ENCODE data around the gene SLC49A4. TPM values are rescaled to one million over a fixed set of nuclear protein-coding genes. Genes with fewer than 3 reads are reported as not detected.

The SLC49A4 gene
- polyA plus RNA-seq, 3 donors = 12.9 to 19.0 (median 18.6) TPM

DNA sequence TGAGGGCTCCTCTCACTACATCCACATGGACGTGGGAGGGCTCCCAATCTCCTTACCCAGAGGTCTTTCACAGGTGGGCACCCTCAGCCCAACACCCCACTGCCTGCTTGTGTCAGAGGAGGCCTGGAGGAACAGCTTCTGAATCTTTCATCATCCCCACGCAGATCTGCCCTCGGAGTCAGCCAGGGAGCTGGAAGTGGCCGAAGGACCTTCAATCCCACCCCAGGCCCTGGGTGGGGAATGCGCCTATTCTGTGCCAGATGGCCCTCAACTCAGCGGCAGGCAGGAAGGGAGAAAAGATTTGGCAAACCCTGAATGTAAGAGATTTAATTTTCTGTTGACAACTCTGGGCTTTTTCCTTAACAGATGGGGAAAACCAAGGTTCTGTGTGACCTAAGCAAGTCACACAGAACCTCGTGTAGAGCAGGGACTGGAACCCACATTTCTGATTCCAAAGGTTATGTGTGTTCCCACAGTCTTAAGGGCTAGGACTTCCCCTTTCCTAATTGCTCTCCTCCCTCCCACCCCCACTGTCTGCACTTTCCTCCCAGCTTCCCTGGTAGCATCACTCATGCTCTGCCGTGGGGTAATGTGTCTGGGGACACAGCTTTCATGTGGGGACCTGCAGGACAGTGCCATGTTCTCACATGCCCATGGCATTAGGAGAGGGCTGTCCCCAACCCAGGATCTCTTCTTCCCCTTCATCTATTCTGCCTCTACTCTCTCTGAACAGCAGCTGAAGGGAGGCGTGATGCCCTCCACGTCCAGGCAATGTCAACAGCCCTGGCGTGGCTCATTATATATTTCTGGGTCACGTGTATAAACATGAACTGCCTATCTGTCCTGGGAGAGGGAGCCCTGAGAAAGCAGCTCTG, 134.6 kb downstream of the SLC49A4 start:
- H4K20me1 ChIP-seq (ENCODE audit: insufficient read depth, low read length) = no peaks in the 10 kb centered on the region
- TF ChIP-seq, protein P1, sequence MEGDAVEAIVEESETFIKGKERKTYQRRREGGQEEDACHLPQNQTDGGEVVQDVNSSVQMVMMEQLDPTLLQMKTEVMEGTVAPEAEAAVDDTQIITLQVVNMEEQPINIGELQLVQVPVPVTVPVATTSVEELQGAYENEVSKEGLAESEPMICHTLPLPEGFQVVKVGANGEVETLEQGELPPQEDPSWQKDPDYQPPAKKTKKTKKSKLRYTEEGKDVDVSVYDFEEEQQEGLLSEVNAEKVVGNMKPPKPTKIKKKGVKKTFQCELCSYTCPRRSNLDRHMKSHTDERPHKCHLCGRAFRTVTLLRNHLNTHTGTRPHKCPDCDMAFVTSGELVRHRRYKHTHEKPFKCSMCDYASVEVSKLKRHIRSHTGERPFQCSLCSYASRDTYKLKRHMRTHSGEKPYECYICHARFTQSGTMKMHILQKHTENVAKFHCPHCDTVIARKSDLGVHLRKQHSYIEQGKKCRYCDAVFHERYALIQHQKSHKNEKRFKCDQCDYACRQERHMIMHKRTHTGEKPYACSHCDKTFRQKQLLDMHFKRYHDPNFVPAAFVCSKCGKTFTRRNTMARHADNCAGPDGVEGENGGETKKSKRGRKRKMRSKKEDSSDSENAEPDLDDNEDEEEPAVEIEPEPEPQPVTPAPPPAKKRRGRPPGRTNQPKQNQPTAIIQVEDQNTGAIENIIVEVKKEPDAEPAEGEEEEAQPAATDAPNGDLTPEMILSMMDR (IDR thresholded peaks at IDR 0.05) = no peak
- no peaks in the 10 kb centered on the region for H3K36me3 Mint-ChIP-seq
- H3K27me3 Mint-ChIP-seq (ENCODE audit: low read depth in 3 of 3) = peaks cover 2 to 9% (median 6%) of the 10 kb centered on the region in 3 donors
- H3K27me3 ChIP-seq (ENCODE audit: control insufficient read depth in 2 of 2, insufficient read depth in 2 of 2, low read length in 2 of 2) = no peaks in the 10 kb centered on the region
- H3K36me3 ChIP-seq (replicated peaks in 1 of 2; ENCODE audit: control insufficient read depth in 1 of 2, insufficient read depth in 2 of 2, low read length in 2 of 2) = no peaks in the 10 kb centered on the region
- H3K27ac ChIP-seq (ENCODE audit: low read depth in 1 of 2, low read length in 2 of 2) = no peak overlapping the region
- intact Hi-C loops (cut with micrococcal nuclease) = no loop called here
- 93% methylated on average over 5 of the region's 12 CpGs for WGBS (ENCODE audit: insufficient coverage)
- no peak overlapping the region for H3K4me3 ChIP-seq (replicated peaks in 1 of 3; ENCODE audit: low read depth in 2 of 3, low read length in 3 of 3)
- H3K9ac ChIP-seq (ENCODE audit: insufficient read depth, low read length, poor library complexity, severe bottlenecking) = no peak overlapping the region
- H3K4me2 ChIP-seq (replicated peaks; ENCODE audit: extremely low read depth, low read length, poor library complexity, severe bottlenecking) = no peak overlapping the region
- peak overlapping the region in 2 of 7 donors; percentile 15 to 60 for H3K27ac Mint-ChIP-seq
- no peak overlapping the region for H3K4me3 Mint-ChIP-seq
- no peaks in the 10 kb centered on the region for H3K4me1 Mint-ChIP-seq
- no peaks in the 10 kb centered on the region for H3K9me3 ChIP-seq (replicated peaks in 1 of 2; ENCODE audit: control insufficient read depth in 1 of 2, insufficient read depth in 1 of 2, low read length in 2 of 2)
- H3K9me3 Mint-ChIP-seq = no peaks in the 10 kb centered on the region
- no peak for DNase-seq
- H3K4me1 ChIP-seq (ENCODE audit: control insufficient read depth in 1 of 2, insufficient read depth in 2 of 2, low read length in 2 of 2) = no peaks in the 10 kb centered on the region
- H2AFZ ChIP-seq (ENCODE audit: insufficient read depth, low read depth, low read length, poor library complexity, severe bottlenecking) = no peak overlapping the region
- no peaks in the 10 kb centered on the region for H3K79me2 ChIP-seq (ENCODE audit: insufficient read depth, low read length)

- Mint-ChIP-seq H3K27ac (peak overlapping the region in 1 of 7 donors; percentile 44), H3K4me1 (no peaks in the 10 kb centered on the region), H3K36me3 (no peaks in the 10 kb centered on the region), H3K27me3 (ENCODE audit: low read depth in 3 of 3) (peaks cover 2 to 7% (median 6%) of the 10 kb centered on the region in 3 donors), H3K4me3 (no peak overlapping the region), H3K9me3 (no peaks in the 10 kb centered on the region)
- DNase-seq = no peak
- H3K4me1 ChIP-seq (ENCODE audit: control insufficient read depth in 1 of 2, insufficient read depth in 2 of 2, low read length in 2 of 2) = no peaks in the 10 kb centered on the region
- TF ChIP-seq, protein P1 (IDR thresholded peaks at IDR 0.05) = no peak
- H3K27me3 ChIP-seq (ENCODE audit: control insufficient read depth in 2 of 2, insufficient read depth in 2 of 2, low read length in 2 of 2) = no peaks in the 10 kb centered on the region
- H3K36me3 ChIP-seq (replicated peaks in 1 of 2; ENCODE audit: control insufficient read depth in 1 of 2, insufficient read depth in 2 of 2, low read length in 2 of 2) = no peaks in the 10 kb centered on the region
- no peaks in the 10 kb centered on the region for H3K79me2 ChIP-seq (ENCODE audit: insufficient read depth, low read length)
- H3K27ac ChIP-seq (ENCODE audit: low read depth in 1 of 2, low read length in 2 of 2) = no peak overlapping the region
- H2AFZ ChIP-seq (ENCODE audit: insufficient read depth, low read depth, low read length, poor library complexity, severe bottlenecking) = no peak overlapping the region
- intact Hi-C loops (cut with micrococcal nuclease) = no loop called here
- no peaks in the 10 kb centered on the region for H4K20me1 ChIP-seq (ENCODE audit: insufficient read depth, low read length)
- no peak overlapping the region for H3K9ac ChIP-seq (ENCODE audit: insufficient read depth, low read length, poor library complexity, severe bottlenecking)
- no peaks in the 10 kb centered on the region for H3K9me3 ChIP-seq (replicated peaks in 1 of 2; ENCODE audit: control insufficient read depth in 1 of 2, insufficient read depth in 1 of 2, low read length in 2 of 2)
- H3K4me3 ChIP-seq (replicated peaks in 1 of 3; ENCODE audit: low read depth in 2 of 3, low read length in 3 of 3) = no peak overlapping the region
- H3K4me2 ChIP-seq (replicated peaks; ENCODE audit: extremely low read depth, low read length, poor library complexity, severe bottlenecking) = no peak overlapping the region
- 94% methylated on average over 10 of the region's 14 CpGs for WGBS (ENCODE audit: insufficient coverage)
Observed at GRCh38 chr3:122930063-122930997, 135.5 kb downstream of the SLC49A4 start.
